Measurements from ENCODE around the gene CROCC. TPM values are rescaled to one million over a fixed set of nuclear protein-coding genes. Genes with fewer than 3 reads are reported as not detected.
"Not testable (repeated sequence)": the region's sequence is repeated elsewhere in the genome, so short reads cannot be mapped to it uniquely, and the experiment has no call there.

Gene CROCC
- total and polyA plus RNA-seq, 12 donors = 4.7 to 42.3 (median 6.3) TPM

DNA sequence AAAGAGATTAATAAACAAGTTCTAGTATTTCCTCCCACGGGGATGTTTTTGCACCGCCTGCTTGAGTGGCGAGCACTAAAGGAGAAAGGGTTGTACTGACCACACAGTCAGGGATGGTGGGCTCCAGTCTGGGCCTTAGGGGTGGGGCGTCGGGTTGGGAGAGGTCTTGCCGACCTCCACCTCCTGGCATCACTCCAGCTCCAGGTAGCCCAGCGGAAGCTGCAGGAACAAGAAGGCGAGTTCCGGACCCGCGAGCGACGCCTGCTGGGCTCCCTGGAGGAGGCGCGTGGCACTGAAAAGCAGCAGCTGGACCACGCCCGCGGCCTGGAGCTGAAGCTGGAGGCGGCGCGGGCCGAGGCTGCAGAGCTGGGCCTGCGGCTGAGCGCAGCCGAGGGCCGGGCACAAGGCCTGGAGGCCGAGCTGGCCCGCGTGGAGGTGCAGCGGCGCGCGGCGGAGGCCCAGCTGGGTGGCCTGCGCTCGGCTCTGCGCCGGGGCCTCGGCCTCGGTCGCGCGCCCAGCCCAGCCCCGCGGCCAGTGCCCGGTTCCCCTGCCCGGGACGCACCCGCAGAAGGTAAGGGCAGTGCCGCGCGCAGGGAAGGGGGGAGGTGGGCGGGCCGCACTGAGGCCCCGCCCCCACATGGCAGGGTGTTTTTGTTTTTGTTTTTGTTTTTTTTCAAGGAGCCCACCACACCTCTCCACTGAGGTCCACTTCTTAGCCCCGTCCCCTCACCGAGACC is 39.0 kb downstream of the CROCC start:
- intact Hi-C loops (cut with DNase I) = loop anchor here in 2 of 10 donors (5.0 kb wide), 2 partner anchors 52 to 82 kb away; partner anchors contain the start of gene ATP13A2 (in 1 of the 2)
- ATAC-seq = peak; percentile 70 to 92 (median 78)

DNA sequence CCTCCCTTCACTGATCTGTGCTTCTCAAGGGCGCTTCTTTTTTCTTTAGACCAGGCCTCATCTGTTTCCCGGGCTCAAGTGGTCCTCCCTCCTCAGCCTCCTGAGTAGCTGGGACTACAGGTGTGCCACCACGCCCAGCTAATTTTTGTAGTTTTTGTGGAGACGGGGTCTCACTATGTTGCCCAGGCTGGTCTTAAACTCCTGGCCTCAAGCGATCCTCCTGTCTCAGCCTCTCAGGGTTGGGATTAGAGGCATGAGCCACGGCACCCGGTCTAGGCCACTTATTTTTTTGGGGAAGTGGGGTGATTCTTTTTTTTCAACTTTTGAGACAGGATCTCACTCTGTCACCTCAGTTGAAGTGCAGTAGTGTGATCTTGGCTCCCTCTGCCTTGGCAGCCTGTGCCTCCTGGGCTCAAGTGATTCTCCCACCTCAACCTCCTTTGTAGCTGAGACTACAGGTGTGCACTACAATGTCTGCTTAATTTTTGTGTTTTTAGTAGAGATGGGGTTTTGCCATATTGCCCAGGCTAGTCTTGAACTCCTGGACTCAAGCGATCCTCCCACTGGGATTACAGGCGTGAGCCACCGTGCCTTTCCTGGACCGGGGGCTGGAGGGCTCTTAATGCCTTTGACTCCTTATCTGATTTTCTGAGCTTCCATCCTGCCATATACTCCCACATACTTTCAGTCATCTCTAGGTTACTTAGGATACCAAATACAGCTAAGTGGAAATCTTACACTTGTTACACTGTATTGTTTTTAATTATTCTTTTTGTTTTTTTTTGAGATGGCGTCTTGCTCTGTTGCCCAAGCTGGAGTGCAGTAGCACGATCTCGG is 39.8 kb downstream of the CROCC start:
- ATAC-seq = no peak
- intact Hi-C loops (cut with DNase I) = loop anchor here in 2 of 10 donors (5.0 kb wide), 2 partner anchors 51 to 81 kb away; partner anchors contain the start of gene ATP13A2 (in 1 of the 2)
- Histone ChIP-seq H3K4me1 (peaks cover 0 to 26% (median under 1%) of the 10 kb centered on the region in 9 donors), H3K9me3 (no peaks in the 10 kb centered on the region), H3K27me3 (no peaks in the 10 kb centered on the region), H3K36me3 (peaks cover 0 to 42% (median 9%) of the 10 kb centered on the region in 9 donors), H3K27ac (peak overlapping the region in 3 of 10 donors; percentile 7 to 43 (median 34)), H3K4me3 (peak overlapping the region in 8 of 10 donors; percentile 21 to 48 (median 42))
- TF ChIP-seq, protein P1, sequence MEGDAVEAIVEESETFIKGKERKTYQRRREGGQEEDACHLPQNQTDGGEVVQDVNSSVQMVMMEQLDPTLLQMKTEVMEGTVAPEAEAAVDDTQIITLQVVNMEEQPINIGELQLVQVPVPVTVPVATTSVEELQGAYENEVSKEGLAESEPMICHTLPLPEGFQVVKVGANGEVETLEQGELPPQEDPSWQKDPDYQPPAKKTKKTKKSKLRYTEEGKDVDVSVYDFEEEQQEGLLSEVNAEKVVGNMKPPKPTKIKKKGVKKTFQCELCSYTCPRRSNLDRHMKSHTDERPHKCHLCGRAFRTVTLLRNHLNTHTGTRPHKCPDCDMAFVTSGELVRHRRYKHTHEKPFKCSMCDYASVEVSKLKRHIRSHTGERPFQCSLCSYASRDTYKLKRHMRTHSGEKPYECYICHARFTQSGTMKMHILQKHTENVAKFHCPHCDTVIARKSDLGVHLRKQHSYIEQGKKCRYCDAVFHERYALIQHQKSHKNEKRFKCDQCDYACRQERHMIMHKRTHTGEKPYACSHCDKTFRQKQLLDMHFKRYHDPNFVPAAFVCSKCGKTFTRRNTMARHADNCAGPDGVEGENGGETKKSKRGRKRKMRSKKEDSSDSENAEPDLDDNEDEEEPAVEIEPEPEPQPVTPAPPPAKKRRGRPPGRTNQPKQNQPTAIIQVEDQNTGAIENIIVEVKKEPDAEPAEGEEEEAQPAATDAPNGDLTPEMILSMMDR (IDR thresholded peaks at IDR 0.05) = no peak
- WGBS, 2 donors = 88 to 89% methylated on average over 14 of the region's 14 CpGs
- DNase-seq = no peak

More for the DNA sequence above, 39.0 kb downstream of the CROCC start:
- peaks cover 0 to 41% (median 7%) of the 10 kb centered on the region in 9 donors for H3K36me3 ChIP-seq
- peak overlapping the region in 8 of 10 donors; percentile 21 to 48 (median 42) for H3K4me3 ChIP-seq
- H3K9me3 ChIP-seq = no peaks in the 10 kb centered on the region
- TF ChIP-seq, protein P1 (IDR thresholded peaks at IDR 0.05) = peak; percentile 10 to 71 (median 59)
- peak; percentile 72 to 81 for DNase-seq
- H3K27ac ChIP-seq = peak overlapping the region in 3 of 10 donors; percentile 25 to 43 (median 34)
- WGBS, 2 donors = 6 to 20% methylated on average over 48 to 57 of the region's 57 CpGs
- peaks cover 0 to 22% (median 0%) of the 10 kb centered on the region in 9 donors for H3K4me1 ChIP-seq
- H3K27me3 ChIP-seq = no peaks in the 10 kb centered on the region

DNA sequence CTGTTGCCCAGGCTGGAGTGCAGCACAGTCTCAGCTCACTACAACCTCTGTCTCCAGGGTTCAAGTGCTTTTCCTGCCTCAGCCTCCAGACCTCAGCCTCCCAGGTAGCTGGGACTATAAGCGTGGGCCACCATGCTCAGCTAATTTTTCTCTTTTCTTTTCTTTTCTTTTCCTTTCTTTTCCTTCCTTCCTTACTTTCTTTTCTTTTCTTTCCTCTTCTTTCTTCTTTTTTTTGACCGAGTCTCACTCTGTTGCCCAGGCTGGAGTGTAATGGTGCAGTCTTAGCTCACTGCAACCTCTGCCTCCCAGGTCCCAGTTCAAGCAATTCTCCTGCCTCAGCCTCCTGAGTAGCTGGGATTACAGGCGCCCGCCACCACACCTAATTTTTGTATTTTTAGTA is 42.4 kb downstream of the CROCC start:
- H3K27ac ChIP-seq, H3K9me3 ChIP-seq, H3K27me3 ChIP-seq, H3K4me3 ChIP-seq, DNase-seq, ATAC-seq: not testable (repeated sequence)
- H3K36me3 ChIP-seq = peaks cover 0 to 37% (median 12%) of the 10 kb centered on the region in 9 donors
- 98 to 99% methylated on average over 4 of the region's 4 CpGs for WGBS, 2 donors
- intact Hi-C loops (cut with DNase I) = loop anchor here in 2 of 10 donors (5.0 kb wide), 2 partner anchors 48 to 78 kb away; partner anchors contain the start of gene ATP13A2 (in 1 of the 2)
- H3K4me1 ChIP-seq = peaks cover 0 to 39% (median 15%) of the 10 kb centered on the region in 9 donors

DNA sequence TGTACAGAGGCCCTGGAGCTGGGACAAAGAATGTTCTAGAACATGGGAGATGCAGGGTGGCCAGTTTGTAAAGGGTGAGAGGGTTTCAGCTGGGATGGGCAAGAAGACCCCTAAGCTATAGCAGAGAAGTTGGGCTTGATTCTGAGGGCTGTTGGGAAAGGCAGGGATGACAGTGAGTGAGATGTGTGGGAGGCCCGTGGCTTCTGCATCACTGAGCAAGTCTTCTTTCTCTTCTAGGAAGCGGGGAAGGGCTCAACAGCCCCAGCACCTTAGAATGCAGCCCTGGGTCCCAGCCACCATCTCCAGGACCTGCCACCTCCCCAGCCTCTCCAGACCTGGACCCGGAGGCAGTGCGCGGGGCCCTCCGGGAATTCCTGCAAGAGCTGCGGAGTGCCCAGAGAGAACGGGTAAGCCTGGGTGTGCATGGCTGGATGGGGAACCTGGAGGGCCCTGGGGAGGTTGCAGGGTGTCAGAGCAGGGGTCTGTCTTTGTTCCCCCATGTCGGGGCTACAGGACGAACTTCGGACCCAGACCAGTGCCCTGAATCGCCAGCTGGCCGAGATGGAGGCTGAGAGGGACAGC is 43.8 kb downstream of the CROCC start:
- H3K27me3 ChIP-seq = no peaks in the 10 kb centered on the region
- WGBS, 2 donors = 91 to 95% methylated on average over 13 of the region's 13 CpGs
- intact Hi-C loops (cut with DNase I) = loop anchor here in 1 of 10 donors (5.0 kb wide), 1 partner anchor 82 kb away; no protein-coding TSS in a partner anchor
- TF ChIP-seq, protein P1 (IDR thresholded peaks at IDR 0.05) = no peak
- DNase-seq (no peak), ATAC-seq (no peak)
- no peak overlapping the region for H3K27ac ChIP-seq
- H3K36me3 ChIP-seq = peaks cover 0 to 43% (median 12%) of the 10 kb centered on the region in 9 donors
- peaks cover 0 to 33% (median 15%) of the 10 kb centered on the region in 9 donors for H3K4me1 ChIP-seq
- no peaks in the 10 kb centered on the region for H3K9me3 ChIP-seq
- H3K4me3 ChIP-seq = no peak overlapping the region

All from heart right ventricle (tissue), 16 donors.